Panc1 (cell line): ENCODE measurements around the gene HLA-E.

ENCODE experiments used
- REST ChIP-seq, 2 experiments: IDR thresholded peaks; 2 replicates each; pipeline ENCODE4 v1.6.1; 2011 to 2012; ENCODE audit warnings: low read depth in 2 of 2, control low read depth in 1 of 2, low read length in 1 of 2, mild to moderate bottlenecking in 1 of 2, moderate library complexity in 1 of 2; ENCODE audit not compliant: insufficient read depth in 1 of 2
- SIN3A ChIP-seq: IDR thresholded peaks from 2 replicates; pipeline ENCODE4 v1.6.1; 2012; ENCODE audit warnings: low read depth, mild to moderate bottlenecking, low read length, moderate library complexity, borderline replicate concordance; ENCODE audit not compliant: insufficient read depth
- TCF7L2 ChIP-seq: IDR thresholded peaks from 2 replicates; pipeline ENCODE4 v1.6.1; 2011; ENCODE audit warnings: mild to moderate bottlenecking, low read depth, low read length, inconsistent platforms
- TF ChIP-seq, protein P1 (sequence below): fragments of 450-650 bp; IDR thresholded peaks from 2 replicates; pipeline ENCODE4 v1.5.1; 2017; ENCODE audit warnings: mild to moderate bottlenecking

GRCh38 chr6:30480536-30481156, 8.7 kb upstream of the HLA-E start:
- TF ChIP-seq REST (IDR thresholded peaks at IDR 0.05; ENCODE audit: insufficient read depth in 1 of 2, low read depth in 2 of 2, low read length in 1 of 2) (no peak), TCF7L2 (no peak), SIN3A (no peak)
- TF ChIP-seq, protein P1, sequence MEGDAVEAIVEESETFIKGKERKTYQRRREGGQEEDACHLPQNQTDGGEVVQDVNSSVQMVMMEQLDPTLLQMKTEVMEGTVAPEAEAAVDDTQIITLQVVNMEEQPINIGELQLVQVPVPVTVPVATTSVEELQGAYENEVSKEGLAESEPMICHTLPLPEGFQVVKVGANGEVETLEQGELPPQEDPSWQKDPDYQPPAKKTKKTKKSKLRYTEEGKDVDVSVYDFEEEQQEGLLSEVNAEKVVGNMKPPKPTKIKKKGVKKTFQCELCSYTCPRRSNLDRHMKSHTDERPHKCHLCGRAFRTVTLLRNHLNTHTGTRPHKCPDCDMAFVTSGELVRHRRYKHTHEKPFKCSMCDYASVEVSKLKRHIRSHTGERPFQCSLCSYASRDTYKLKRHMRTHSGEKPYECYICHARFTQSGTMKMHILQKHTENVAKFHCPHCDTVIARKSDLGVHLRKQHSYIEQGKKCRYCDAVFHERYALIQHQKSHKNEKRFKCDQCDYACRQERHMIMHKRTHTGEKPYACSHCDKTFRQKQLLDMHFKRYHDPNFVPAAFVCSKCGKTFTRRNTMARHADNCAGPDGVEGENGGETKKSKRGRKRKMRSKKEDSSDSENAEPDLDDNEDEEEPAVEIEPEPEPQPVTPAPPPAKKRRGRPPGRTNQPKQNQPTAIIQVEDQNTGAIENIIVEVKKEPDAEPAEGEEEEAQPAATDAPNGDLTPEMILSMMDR = no peak
